D721Med (cell line): Measurements from ENCODE around the gene RBM4B.

Experiments
- DNase-seq: peaks from one replicate; pipeline ENCODE4 v3.0.0; 2011; ENCODE audit warnings: low spot score; ENCODE audit not compliant: insufficient read length
- FAIRE-seq: peaks from 2 replicates; lab custom pipeline; 2011; peaks lifted over from hg19 to GRCh38; lab: Jason Lieb, UNC
- CTCF ChIP-seq: IDR thresholded peaks from 2 replicates; pipeline ENCODE4 v1.5.1; 2012; ENCODE audit warnings: mild to moderate bottlenecking, control low read depth; ENCODE audit not compliant: insufficient read depth; ENCODE audit errors: missing control alignments

RBM4B gene

GRCh38 chr11:66698491-66698890, 20.8 kb upstream of the RBM4B start:
- no peak for TF ChIP-seq CTCF
- no peak for FAIRE-seq
- DNase-seq: no peak

- no peak for TF ChIP-seq CTCF
- no peak for FAIRE-seq
- no peak for DNase-seq
These were observed 20.3 kb upstream of the RBM4B start for GRCh38 chr11:66697988-66698387.

DNA sequence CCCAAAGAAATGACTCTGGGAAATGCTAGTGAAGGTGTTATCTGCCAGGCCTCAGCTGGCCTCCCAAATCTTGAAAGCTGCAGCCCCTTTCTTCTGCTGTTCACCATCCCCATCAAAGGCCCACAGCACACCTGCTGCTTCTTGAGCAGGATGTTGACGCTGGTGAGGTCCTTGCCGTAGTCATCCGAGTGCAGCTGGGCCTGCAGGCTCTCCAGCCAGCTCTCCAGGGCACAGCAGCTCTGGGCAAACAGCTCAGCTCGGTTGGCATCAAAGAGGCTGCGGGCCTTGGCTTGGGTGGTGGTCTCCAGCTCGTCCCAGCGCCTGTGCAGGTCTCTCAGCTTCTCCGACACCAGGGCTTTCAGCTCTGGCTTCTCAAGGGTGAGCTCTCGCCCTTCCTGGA, 18.5 kb upstream of the RBM4B start:
- no peak for TF ChIP-seq CTCF
- no peak for DNase-seq
- no peak for FAIRE-seq

DNA sequence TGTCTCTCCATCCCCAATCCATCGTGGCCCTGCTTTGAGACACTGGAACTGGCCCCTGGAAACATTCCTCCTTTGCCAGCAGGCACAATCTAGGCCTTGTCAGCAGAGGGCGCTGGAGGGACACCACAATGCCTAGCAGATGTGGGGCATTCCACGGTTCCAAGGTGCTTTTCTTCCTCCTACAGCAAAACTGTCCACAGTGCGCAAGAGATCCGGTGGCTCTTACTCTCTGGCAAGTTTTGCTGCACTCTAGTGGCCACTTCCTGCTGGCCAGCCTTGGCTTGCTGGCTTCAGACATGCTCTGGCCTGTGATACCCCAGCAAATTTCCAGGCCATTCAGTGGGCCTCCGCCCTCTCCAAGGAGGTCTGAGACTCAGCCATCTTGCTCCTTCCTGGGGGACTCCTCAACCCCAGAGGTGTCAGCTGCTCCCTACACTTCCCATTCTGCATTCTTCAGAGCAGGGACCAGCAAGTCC, 17.1 kb upstream of the RBM4B start:
- DNase-seq: peak; percentile 80
- peak; percentile 94 for TF ChIP-seq CTCF
- no peak for FAIRE-seq

DNA sequence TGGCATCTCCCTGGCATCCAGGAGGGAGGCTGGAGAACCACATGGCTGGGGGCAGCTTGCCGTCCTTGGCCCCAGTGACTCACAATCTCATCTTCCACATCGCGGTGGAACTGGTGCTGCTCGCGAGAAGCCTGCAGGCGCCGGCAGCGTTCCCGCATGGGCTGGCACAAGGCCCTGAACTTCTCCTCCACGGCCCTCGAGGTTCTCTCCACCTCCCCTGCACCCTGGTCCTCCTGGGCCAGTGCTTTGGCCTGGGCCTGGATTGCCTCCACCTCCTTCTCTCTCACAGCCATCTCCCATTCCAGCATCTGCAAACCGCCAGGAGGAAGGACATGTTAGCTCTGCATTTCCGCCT, 16.3 kb upstream of the RBM4B start:
- DNase-seq: no peak
- no peak for TF ChIP-seq CTCF
- FAIRE-seq: no peak

DNA sequence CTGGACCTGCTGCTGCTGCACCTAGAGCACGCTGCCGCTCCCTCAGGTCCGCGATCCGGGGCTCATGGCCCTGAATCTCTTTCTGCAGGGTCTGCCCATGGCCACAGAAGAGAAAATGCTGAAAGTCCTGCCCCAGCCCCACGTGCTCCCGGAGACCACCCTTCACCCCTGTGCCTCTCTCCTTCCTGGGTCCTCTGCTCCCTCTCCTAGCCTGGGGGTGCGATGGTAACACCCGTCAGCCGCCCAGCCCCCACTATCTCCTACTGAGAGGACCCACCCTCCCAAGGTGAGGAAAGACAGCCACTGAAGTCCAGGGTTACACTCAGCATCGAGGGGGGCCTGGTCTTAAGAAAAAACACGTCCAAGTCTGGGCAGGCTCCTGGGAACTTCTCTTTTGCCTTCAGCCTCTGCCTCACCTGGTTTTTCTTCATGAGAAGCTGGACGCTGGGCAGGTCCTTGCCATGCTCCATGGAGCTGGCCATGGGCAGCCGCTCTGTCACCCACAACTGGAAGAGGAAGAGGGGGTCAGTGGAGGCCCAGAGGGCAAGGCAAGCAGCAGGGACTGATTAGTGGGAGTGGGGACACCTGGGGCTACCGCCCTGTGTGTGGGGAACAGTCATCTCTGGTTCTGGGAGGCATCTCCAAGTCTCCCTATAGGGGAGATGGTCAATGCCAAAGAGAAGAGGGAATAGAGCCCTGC, 15.8 kb upstream of the RBM4B start:
- DNase-seq (no peak), FAIRE-seq (no peak)
- no peak for TF ChIP-seq CTCF

GRCh38 chr11:66692871-66693331, 15.2 kb upstream of the RBM4B start:
- TF ChIP-seq CTCF: no peak
- DNase-seq (no peak), FAIRE-seq (no peak)
